ENCODE measurements around the gene CYFIP2.
A peak's percentile ranks its signal among the peaks of the same experiment; 100 is the strongest.

CYFIP2 gene

GRCh38 chr5:157301066-157301465, 35.1 kb downstream of the CYFIP2 start:
- H3K4me3 ChIP-seq (ENCODE audit: low read depth, low read length), result no peak overlapping the region
- no peak for DNase-seq (ENCODE audit: low read depth, low spot score)
- no peak for TF ChIP-seq CTCF (IDR thresholded peaks at IDR 0.05; ENCODE audit: low read depth, low read length)
- in situ Hi-C loops (cut with HindIII; ENCODE audit: low sequenced_read_pairs), result no loop called here

GRCh38 chr5:157303023-157303422, 37.1 kb downstream of the CYFIP2 start:
- H3K4me3 ChIP-seq (ENCODE audit: low read depth, low read length), result no peak overlapping the region
- no peak for TF ChIP-seq CTCF (IDR thresholded peaks at IDR 0.05; ENCODE audit: low read depth, low read length)
- in situ Hi-C loops (cut with HindIII; ENCODE audit: low sequenced_read_pairs), result no loop called here
- no peak for DNase-seq (ENCODE audit: low read depth, low spot score)

DNA sequence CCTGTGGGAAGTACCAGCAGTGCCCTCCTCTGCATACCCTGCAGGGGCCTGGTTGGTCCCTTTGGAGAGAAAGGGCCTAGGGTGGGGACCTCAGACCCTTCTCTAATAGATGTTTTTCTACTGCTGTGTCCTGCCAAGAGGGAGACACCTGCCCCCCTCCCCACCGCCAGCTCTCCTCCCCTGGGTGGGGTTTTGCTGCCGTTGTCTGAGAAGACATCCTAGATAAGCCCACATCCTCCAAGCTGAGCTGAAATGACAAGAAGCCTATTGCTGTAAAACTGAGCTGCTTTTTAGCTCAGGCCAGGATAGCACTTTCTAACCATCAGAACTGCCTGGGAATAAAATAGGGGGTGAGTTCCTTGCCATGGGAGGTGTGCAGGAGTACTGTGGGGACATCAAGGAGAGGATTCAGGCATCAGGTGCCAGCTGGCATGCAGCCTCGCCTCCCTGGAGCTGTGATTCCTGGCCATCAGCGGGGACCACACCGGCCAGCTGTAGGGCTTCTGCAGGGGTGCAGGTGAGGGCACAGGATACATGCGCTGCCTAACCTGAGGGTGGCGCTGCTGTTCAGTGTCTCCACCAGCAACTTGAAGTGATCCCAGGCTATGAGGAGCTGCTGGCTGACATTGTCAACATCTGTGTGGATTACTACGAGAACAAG, 37.9 kb downstream of the CYFIP2 start:
- in situ Hi-C loops (cut with HindIII; ENCODE audit: low sequenced_read_pairs), result no loop called here
- peak; percentile 5 for TF ChIP-seq CTCF (IDR thresholded peaks at IDR 0.05; ENCODE audit: low read depth, low read length)
- no peak overlapping the region for H3K4me3 ChIP-seq (ENCODE audit: low read depth, low read length)
- no peak for DNase-seq (ENCODE audit: low read depth, low spot score)

DNA sequence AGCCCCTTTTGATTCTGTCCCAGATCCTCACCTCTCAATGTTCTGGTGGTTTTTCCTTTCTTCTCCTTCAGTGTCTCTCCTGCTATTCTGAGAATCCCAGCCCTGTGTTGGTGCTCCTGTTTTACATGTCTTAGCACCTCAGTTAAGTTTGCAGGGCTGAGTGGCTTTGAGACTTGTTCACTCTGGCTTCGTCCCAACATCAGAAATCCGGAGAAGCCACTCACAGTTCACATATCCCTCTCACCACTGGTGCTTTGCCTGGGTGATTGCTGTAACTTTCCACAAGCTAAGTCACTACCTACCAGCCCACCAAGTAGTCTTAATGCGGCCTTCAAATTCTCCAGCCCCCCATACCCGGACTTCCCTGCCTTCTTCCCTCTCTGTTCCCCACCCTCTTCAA, 40.2 kb downstream of the CYFIP2 start:
- DNase-seq (ENCODE audit: low read depth, low spot score), result no peak
- no peak overlapping the region for H3K4me3 ChIP-seq (ENCODE audit: low read depth, low read length)
- TF ChIP-seq CTCF (IDR thresholded peaks at IDR 0.05; ENCODE audit: low read depth, low read length), result no peak
- in situ Hi-C loops (cut with HindIII; ENCODE audit: low sequenced_read_pairs), result no loop called here

DNA sequence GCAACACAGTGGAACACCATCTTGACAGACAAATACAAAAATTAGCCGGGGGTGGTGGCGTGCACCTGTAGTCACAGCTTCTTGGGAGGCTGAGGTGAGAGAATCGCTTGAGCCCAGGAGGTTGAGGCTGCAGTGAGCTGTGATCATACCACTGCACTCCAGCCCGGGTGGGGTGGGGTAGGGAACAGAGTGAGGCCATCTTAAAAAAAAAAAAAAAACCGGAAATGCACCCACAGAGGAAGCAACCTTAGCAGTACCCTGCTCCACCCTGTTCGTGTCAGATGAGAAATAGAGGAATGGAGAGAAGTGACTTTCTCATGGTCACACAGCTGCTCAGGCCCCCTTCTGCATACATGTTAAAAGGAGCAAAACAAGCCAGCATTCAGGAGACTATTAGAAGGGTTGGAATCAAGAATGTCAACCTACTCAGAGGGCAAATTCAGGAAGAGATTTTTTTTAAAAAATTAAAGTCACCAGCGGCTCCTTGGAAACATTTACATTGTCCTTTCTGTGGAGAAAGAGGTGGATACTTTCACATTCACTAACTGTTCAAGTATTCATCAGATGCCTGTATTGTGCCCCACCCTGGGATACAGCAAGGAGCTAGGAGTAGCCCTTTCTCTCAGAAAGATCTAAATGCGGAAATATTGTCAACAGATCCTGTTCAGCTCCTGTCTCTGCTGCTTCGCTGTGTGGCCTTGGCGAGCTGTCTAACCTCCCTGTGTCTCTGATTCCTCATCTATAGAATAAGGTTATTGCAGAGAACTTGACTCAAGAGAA, 41.0 kb downstream of the CYFIP2 start:
- no peak overlapping the region for H3K4me3 ChIP-seq (ENCODE audit: low read depth, low read length)
- TF ChIP-seq CTCF (IDR thresholded peaks at IDR 0.05; ENCODE audit: low read depth, low read length), result no peak
- in situ Hi-C loops (cut with HindIII; ENCODE audit: low sequenced_read_pairs), result no loop called here
- DNase-seq (ENCODE audit: low read depth, low spot score), result no peak

DNA sequence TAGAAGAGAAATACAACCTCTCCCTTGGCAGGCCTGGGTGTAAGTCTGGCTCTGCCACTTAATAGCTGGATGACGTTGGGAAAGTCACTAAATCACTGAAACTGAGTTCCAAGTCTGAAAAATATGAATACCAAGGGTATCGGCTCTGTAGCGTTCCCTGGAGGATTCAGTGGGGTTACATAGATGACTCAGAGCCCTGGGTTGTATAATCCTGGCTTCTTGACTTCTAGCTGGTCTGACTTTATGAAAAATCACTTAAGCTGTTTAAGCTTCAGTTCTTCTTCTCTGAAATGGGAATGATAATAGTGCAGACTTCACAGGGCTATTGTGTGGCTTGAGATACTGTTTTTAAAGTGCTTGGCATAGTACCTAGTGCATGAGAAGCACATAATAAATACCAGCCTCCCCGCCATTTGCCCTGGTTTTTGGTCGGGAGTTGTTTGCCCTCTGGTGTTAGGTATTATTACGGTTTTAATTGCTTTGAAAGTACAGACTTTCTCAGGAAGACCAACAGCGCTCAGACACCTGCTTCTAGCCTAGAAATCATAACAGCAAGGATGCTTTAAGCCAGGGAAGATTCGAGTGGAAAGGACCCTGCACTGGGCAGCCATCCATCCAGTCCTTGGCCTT, 43.0 kb downstream of the CYFIP2 start:
- in situ Hi-C loops (cut with HindIII; ENCODE audit: low sequenced_read_pairs), result no loop called here
- H3K4me3 ChIP-seq (ENCODE audit: low read depth, low read length), result no peak overlapping the region
- no peak for TF ChIP-seq CTCF (IDR thresholded peaks at IDR 0.05; ENCODE audit: low read depth, low read length)
- peak; percentile 6 for DNase-seq (ENCODE audit: low read depth, low spot score)

Data from astrocyte of the spinal cord (primary cell).